ENCODE measurements around the gene RPS10.

DNA sequence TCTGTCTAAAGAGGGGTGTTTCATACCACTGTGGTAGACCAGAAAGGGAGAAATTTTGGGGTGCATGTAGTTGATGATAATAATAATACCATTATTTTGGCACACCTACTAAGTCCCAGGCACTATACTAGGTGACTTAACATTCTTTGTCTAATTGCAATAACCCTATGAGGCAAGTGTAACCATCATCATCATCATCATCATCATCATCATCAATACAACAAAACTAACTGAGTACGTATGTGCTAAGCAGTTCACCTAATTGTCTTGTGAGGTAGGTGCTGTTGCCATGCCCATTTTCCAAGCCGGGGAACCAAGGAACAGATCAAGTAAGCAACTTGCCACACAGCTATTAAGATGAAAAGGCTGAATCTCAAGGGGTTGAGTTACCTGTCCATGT is 37.4 kb upstream of the RPS10 start:
- TF ChIP-seq, protein P1, sequence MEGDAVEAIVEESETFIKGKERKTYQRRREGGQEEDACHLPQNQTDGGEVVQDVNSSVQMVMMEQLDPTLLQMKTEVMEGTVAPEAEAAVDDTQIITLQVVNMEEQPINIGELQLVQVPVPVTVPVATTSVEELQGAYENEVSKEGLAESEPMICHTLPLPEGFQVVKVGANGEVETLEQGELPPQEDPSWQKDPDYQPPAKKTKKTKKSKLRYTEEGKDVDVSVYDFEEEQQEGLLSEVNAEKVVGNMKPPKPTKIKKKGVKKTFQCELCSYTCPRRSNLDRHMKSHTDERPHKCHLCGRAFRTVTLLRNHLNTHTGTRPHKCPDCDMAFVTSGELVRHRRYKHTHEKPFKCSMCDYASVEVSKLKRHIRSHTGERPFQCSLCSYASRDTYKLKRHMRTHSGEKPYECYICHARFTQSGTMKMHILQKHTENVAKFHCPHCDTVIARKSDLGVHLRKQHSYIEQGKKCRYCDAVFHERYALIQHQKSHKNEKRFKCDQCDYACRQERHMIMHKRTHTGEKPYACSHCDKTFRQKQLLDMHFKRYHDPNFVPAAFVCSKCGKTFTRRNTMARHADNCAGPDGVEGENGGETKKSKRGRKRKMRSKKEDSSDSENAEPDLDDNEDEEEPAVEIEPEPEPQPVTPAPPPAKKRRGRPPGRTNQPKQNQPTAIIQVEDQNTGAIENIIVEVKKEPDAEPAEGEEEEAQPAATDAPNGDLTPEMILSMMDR (IDR thresholded peaks at IDR 0.05; ENCODE audit: low read length) = no peak
- TF ChIP-seq EZH2 (IDR thresholded peaks at IDR 0.05; ENCODE audit: borderline replicate concordance, low read length) = no peak
